ENCODE measurements around the gene NME4. TPM values are rescaled to one million over a fixed set of nuclear protein-coding genes. Genes with fewer than 3 reads are reported as not detected.

The NME4 gene
- total and polyA plus RNA-seq, 10 of the 15 experiments (the other 5 are each of a cell fraction or from before 2014, with no cell fraction given), result 11.0 to 235 (median 97.7) TPM

GRCh38 chr16:367333-367903 is 29.6 kb upstream of the NME4 start (continued):
- no peak for TF ChIP-seq CREB1 (IDR thresholded peaks at IDR 0.05; ENCODE audit: low read depth)

GRCh38 chr16:368388-369158 is 28.4 kb upstream of the NME4 start:
- ChIA-PET POLR2A (no interaction called here), SMC1A (ENCODE audit: uncharacterized antibody, unreplicated experiment) (interaction anchor here (0.6 kb wide), 1 partner anchor 14 kb away, joined by 3 read pairs; no protein-coding TSS in a partner anchor), CTCF (no interaction called here), RAD21 (ENCODE audit: unreplicated experiment) (no interaction called here)
- Histone ChIP-seq H2AFZ (ENCODE audit: control insufficient read depth, low read depth, low read length) (no peak overlapping the region), H3K9me3 (replicated peaks; ENCODE audit: control insufficient read depth, insufficient read depth, low read length) (no peaks in the 10 kb centered on the region), H3K4me3 (no peak overlapping the region), H3K79me2 (ENCODE audit: control insufficient read depth, insufficient read depth, low read length) (peaks cover 4% of the 10 kb centered on the region), H3K4me1 (ENCODE audit: control insufficient read depth, insufficient read depth, low read length) (peaks cover 4% of the 10 kb centered on the region; the same call in 1 of the 2 replicates), H4K20me1 (ENCODE audit: control insufficient read depth, insufficient read depth) (no peaks in the 10 kb centered on the region), H3K36me3 (ENCODE audit: control insufficient read depth in 2 of 2, insufficient read depth in 2 of 2, low read length in 1 of 2) (peaks cover 5 to 17% of the 10 kb centered on the region in 2 experiments; a peak in 3 of 4 replicates), H3K9ac (ENCODE audit: control insufficient read depth, insufficient read depth, low read length) (no peak overlapping the region), H3K27ac (ENCODE audit: control insufficient read depth, insufficient read depth) (no peak overlapping the region), H3K4me2 (ENCODE audit: control insufficient read depth, insufficient read depth) (no peak overlapping the region; the same call in 1 of the 2 replicates), H3K27me3 (replicated peaks in 1 of 2; ENCODE audit: control insufficient read depth in 2 of 2, insufficient read depth in 2 of 2, low read length in 1 of 2) (no peaks in the 10 kb centered on the region)
- 98% methylated on average over 29 of the region's 29 CpGs for WGBS (ENCODE audit: insufficient coverage, insufficient replicate concordance, low lambda C conversion rate, missing lambda C conversion rate)
- no TSS peak for BruUV-seq (replicated peaks)
- no peak for DNase-seq (ENCODE audit: low read depth, low spot score)
- no peak for ATAC-seq
- intact Hi-C loops (cut with micrococcal nuclease; ENCODE audit: unreplicated experiment), result no loop called here
- TF ChIP-seq SMAD5 (IDR thresholded peaks at IDR 0.05; ENCODE audit: low read depth) (no peak), SP1 (IDR thresholded peaks at IDR 0.05; ENCODE audit: low read depth, low read length) (no peak), CHD1 (IDR thresholded peaks at IDR 0.05; ENCODE audit: low read depth, low read length) (no peak), FOXM1 (IDR thresholded peaks at IDR 0.05; ENCODE audit: low read depth, low read length) (no peak), CEBPZ (IDR thresholded peaks at IDR 0.05; ENCODE audit: low read depth, low read length) (no peak), SUPT20H (IDR thresholded peaks at IDR 0.05; ENCODE audit: borderline replicate concordance, control insufficient read depth, low read depth, low read length) (no peak), MXI1 (IDR thresholded peaks at IDR 0.05; ENCODE audit: low read depth, low read length) (no peak), ATF3 (IDR thresholded peaks at IDR 0.05; ENCODE audit: borderline replicate concordance, extremely low read depth, low read depth, low read length) (no peak), IKZF2 (IDR thresholded peaks at IDR 0.05) (no peak), MYC (IDR thresholded peaks at IDR 0.05; ENCODE audit: insufficient read depth, insufficient read length, insufficient replicate concordance, low read length, severe bottlenecking) (no peak), POLR2A (IDR thresholded peaks at IDR 0.05; ENCODE audit: low read depth, low read length) (no peak), GABPA (IDR thresholded peaks at IDR 0.05; ENCODE audit: low read depth) (no peak)
- no peak for FAIRE-seq
- in situ Hi-C loops (cut with MboI), result loop anchor here (5.0 kb wide), 1 partner anchor 261 kb away; no protein-coding TSS in a partner anchor
